PC-9 (cell line): ENCODE measurements around the gene RBM28.

Experiments
- CTCF ChIP-seq: fragments of 200-600 bp; sonication (generic); conservative IDR thresholded peaks from 2 replicates; pipeline ENCODE4 v1.6.1; 2017; ENCODE audit warnings: mixed run types, antibody characterized with exemption, mild to moderate bottlenecking, moderate library complexity
- EZH2 ChIP-seq: fragments of 200-600 bp; sonication (generic); IDR thresholded peaks from 2 replicates; pipeline ENCODE4 v1.8.0; 2017; ENCODE audit warnings: antibody characterized with exemption, low read depth

- TF ChIP-seq EZH2 (no peak), CTCF (no peak)
These were observed 32.7 kb downstream of the RBM28 start for GRCh38 chr7:128311013-128311412.
